GM12872 (cell line): ENCODE data around the gene NEB.

ENCODE experiments used
- CTCF ChIP-seq: IDR thresholded peaks from 3 replicates; pipeline ENCODE4 v1.5.1; 2011; ENCODE audit warnings: low read depth, mild to moderate bottlenecking, low read length, moderate library complexity; ENCODE audit not compliant: insufficient read depth

The NEB gene

GRCh38 chr2:151577116-151577515 lies 157.2 kb downstream of the NEB start:
- TF ChIP-seq CTCF: no peak

GRCh38 chr2:151576080-151576479 lies 158.2 kb downstream of the NEB start:
- no peak for TF ChIP-seq CTCF

- TF ChIP-seq CTCF: no peak
Measured at GRCh38 chr2:151575338-151575737, 158.9 kb downstream of the NEB start.

- TF ChIP-seq CTCF: no peak
Measured at GRCh38 chr2:151570191-151570590, 164.1 kb downstream of the NEB start.

GRCh38 chr2:151569167-151569566 lies 165.1 kb downstream of the NEB start:
- TF ChIP-seq CTCF: no peak

GRCh38 chr2:151568501-151568900 lies 165.8 kb downstream of the NEB start:
- no peak for TF ChIP-seq CTCF

- TF ChIP-seq CTCF: no peak
Measured at GRCh38 chr2:151567006-151567405, 167.3 kb downstream of the NEB start.

- no peak for TF ChIP-seq CTCF
Measured at GRCh38 chr2:151562398-151562797, 171.9 kb downstream of the NEB start.
